Erythroblast (primary cell): ENCODE data around the gene CLK3.
A peak's percentile ranks its signal among the peaks of the same experiment; 100 is the strongest.

Experiments
- DNase-seq, 2 experiments: peaks; one replicate each; lab custom pipeline; 2025; lab: John Stamatoyannopoulos, UW
- GATA1 ChIP-seq: IDR thresholded peaks from 2 replicates; pipeline ENCODE4 v1.6.1; 2011; ENCODE audit warnings: low read depth, mild to moderate bottlenecking, control low read depth, low read length, moderate library complexity
- POLR2A ChIP-seq: IDR thresholded peaks from 2 replicates; pipeline ENCODE4 v1.6.1; 2011; ENCODE audit warnings: mild to moderate bottlenecking, low read length

The CLK3 gene

GRCh38 chr15:74631087-74631385 lies 15.4 kb downstream of the CLK3 start:
- no peak for TF ChIP-seq POLR2A
- no peak for TF ChIP-seq GATA1
- peak in 1 of 2 experiments; percentile 33 for DNase-seq

- TF ChIP-seq POLR2A (no peak), GATA1 (no peak)
Measured at GRCh38 chr15:74631408-74631807, 15.8 kb downstream of the CLK3 start.

GRCh38 chr15:74631935-74632560 lies 16.4 kb downstream of the CLK3 start:
- no peak for TF ChIP-seq GATA1
- TF ChIP-seq POLR2A = no peak
- peak; percentile 64 to 82 for DNase-seq

More at GRCh38 chr15:74631408-74631807, 15.8 kb downstream of the CLK3 start:
- DNase-seq = peak in 1 of 2 experiments; percentile 28

GRCh38 chr15:74632601-74633000 lies 17.0 kb downstream of the CLK3 start:
- TF ChIP-seq GATA1 (no peak), POLR2A (no peak)
- DNase-seq = no peak

GRCh38 chr15:74633781-74634180 lies 18.1 kb downstream of the CLK3 start:
- no peak for TF ChIP-seq POLR2A
- TF ChIP-seq GATA1 = no peak
- no peak for DNase-seq

DNA sequence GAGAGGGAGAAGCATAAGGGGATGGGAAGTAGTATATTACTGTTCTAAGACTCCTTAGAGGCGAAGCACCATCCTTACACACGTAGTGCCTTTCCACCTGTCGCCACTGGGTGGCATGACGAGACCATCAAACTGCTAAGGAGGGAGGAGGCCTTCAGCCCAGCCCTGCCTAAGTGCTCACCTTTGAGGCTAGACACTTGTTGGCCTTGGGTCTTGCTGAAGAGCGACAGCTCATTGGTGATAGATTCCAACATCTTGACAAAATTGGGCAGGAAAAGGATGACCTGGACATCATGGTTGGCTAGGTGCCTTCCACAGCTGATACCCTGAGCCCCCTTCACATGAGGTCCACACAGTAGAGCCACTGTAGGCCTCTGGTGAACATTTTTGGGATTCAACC lies 19.6 kb downstream of the CLK3 start:
- TF ChIP-seq POLR2A (no peak), GATA1 (no peak)
- DNase-seq = peak; percentile 73 to 86

GRCh38 chr15:74636984-74637383 lies 21.3 kb downstream of the CLK3 start:
- no peak for DNase-seq
- TF ChIP-seq POLR2A (no peak), GATA1 (no peak)

DNA sequence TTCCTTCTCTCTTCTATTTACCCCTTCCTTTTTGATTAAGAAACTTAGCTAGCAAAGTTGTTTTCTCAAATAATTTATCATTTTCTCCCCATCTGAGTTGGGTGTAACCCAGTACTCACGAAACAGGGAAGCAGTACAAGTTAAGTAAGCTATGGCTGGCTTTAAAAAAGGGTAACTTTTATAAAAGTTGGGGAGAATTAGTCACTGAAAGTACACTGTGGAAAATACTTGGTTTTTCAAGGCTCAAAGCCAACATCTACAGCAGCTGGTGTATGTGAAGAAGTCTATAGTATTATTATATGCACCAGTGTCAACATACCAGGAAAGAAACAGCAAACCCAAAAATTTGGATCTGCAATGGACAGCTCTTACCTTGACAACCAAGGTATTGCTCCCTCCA lies 25.5 kb downstream of the CLK3 start:
- no peak for DNase-seq
- TF ChIP-seq POLR2A (no peak), GATA1 (no peak)

GRCh38 chr15:74642348-74642733 lies 26.7 kb downstream of the CLK3 start:
- TF ChIP-seq GATA1 (no peak), POLR2A (no peak)
- peak; percentile 30 to 51 for DNase-seq

DNA sequence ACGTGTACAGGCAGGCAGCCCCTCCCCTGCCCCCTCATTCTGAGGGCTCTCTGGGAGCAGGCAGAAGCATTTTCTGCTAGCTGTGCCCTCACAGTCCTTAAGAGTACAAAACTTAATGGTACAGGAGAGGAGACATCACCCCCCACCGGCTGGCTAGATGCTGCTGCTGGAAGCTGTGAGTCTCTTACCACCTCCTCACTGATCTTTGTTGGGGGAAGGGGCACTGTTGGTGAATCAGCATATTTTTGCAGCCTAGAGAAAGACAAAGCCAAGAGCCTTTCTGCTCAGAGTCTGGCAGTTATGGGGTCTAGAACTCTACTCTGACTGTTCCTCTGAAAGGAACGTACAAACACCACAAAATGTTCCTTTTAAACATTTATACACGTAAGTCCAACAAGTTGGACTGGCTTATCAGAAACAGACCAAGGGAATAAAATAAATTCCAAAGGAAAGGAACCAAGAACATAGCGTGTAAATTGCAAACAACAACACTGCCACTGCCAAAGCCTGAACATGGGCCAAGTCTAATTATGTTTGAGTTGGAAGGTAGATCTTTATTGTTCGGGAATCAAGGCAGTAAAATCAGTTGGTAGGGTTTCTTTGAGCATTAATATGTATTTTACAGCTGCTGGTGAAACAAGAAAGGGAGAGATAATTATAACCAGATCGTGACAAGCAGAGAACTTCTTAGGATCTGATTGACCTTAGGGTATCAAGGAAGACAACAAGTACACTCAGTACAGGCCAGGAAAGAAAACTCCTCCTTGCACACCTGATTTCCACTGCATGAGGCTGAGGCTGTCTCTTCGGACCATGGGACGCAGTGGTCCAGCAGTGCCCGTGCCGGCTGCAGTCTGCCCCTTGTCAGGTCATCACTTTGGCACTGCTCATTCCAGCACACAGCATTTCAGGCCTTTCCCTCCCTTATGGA lies 27.4 kb downstream of the CLK3 start:
- no peak for TF ChIP-seq GATA1
- TF ChIP-seq POLR2A = no peak
- DNase-seq = peak; percentile 28 to 30

DNA sequence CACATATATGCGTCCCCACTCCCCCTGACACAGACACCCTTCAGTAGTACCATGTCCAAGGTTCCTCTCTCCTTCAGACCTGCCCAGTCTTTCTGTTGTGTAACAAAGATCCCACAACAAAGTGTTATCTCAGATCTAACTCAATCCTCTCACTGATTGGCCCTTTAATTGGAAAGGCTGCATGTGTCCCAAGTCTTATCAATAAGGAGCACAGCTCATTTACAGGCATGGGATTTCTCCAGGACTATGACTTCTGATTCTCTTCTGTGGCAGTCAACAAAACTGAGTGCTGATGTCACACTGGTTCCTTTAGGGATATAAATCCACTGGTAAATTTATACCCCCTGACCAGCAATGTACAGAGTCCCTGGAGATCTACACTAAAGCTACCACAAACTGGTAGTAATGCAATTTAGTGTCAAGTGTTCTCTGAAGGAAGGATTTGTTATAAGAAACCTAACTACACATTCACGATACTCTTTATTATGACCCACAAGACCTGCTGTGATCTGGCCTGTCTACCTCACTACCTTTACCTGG lies 28.1 kb downstream of the CLK3 start:
- TF ChIP-seq GATA1 (no peak), POLR2A (no peak)
- no peak for DNase-seq

DNA sequence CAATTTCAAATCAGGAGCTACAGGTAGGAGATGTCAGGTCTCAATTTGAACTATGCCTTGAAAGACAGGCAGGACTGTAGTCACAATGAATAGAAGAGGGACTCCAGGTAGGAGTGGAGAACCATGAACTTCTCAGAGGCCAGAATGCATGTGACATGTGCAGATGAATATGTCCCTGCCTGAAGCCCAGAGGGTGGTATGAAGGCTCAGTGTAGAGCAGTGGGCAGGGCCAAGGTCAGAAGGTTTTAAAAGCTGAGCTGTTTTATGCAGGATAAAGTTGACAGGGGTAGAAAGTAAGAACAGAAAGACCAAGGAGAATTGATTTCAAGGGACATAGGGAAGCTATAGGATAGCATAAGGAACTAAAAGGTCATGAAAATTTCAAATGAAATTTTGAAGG lies 30.8 kb downstream of the CLK3 start:
- no peak for DNase-seq
- TF ChIP-seq GATA1 (no peak), POLR2A (no peak)

- TF ChIP-seq GATA1 (no peak), POLR2A (no peak)
- DNase-seq = no peak
Measured at GRCh38 chr15:74648051-74648842, 32.6 kb downstream of the CLK3 start.
